Activated gamma-delta T cell (primary cell): Measurements from ENCODE around the gene ONECUT3.

Source experiments
- DNase-seq: peaks from one replicate; lab custom pipeline; 2025; lab: John Stamatoyannopoulos, UW

ONECUT3 gene

DNA sequence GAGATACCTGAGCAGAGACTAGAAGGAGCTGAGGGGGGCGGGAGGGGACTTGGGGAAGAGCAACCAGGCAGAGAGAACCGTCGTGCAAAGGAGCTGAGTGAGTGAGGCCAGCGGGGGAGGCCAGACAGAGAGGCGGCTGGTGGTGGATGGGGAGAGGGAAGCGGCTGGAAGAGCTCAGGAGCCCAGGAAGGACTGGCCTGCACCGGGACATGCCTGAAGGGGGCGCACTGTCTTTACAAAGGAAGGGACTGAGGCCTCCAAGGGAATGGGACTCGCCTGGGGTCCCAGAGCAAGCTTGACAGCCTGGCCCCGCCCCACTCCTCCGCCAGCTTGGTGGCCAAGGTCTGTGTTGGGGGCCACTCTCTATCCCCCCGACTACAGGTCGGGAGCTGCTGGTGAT is 14.9 kb downstream of the ONECUT3 start:
- no peak for DNase-seq

DNA sequence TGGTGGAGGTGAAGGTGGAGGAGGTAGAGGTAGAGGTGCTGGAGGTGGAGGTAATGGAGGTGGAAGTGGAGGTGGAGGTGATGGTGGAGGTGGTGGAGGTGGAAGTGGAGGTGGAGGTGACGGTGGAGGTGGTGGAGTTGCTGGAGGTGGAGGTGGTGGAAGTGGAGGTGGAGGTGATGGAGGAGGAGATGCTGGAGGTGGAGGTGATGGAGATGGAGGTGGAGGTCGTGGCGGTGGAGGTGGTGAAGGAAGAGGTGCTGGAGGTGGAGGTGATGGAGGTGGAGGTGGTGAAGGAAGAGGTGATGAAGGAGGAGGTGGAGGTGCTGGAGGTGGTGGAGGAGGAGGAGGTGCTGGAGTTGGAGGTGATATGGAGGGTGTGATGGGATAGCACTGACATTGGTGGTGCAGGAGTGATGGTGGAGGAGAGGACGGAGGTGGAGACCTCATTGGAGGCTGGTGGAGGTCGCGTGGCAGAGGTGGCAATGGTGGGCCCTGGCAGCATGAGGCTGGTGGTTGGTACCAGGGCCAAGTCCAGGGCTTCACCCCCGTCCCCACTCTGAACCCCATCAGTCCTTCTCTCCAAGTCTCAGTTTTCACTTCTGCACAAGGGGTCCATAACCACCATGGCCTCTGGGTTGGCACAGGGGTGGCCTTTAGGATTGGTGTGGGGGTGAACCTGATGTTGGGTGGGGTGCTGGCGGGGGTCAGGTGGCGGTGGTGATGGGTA is 15.8 kb downstream of the ONECUT3 start:
- DNase-seq: no peak

DNA sequence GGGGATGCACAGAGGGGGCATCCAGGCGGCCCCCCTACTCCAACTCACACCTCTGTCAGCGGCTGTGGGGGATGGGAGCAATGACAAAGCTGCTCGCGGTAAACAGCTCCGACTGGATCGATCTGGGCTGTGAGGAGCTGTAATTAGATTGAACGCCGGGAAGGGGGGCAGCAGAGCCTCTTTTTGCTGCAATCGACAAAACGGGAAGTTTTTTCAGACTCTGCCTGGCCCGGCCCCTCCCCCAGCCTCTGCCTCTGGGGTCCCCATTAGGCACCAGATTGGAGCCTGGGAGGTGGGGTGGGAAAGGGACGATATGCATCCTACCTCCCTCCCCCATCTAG is 16.3 kb downstream of the ONECUT3 start:
- DNase-seq: no peak

DNA sequence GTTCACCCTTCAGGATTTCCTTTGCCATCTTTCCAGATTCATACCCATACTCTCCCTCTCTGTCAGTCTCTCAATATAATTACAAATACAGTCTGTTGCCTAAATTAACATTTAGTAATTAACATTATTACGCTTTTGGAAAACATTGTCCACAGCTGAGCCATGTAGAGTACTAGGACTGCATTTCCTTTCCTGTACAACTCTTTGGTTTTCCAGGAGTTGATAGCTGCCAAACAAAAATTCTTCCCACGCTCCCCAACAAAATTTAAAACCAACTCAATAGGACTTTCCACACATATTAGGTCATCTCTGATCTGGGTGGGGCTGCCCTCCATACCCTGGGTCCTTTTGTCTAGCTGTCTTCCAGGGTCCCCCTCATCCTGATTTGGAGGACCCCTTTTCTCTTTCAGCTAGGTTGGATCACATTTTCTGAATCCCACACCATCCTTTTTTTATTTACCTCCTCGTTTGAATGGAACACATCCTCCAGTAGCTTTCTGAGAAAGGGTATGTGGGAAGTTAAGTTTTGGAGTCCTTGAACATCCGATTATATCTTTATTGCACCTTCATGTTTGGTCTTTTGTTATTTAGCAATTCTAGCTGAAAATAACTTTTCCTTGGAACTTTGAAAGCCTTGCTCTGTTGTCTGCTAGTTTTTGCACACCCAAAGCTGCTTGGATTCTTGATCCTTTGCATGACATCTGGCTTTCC is 17.7 kb downstream of the ONECUT3 start:
- DNase-seq: no peak

DNA sequence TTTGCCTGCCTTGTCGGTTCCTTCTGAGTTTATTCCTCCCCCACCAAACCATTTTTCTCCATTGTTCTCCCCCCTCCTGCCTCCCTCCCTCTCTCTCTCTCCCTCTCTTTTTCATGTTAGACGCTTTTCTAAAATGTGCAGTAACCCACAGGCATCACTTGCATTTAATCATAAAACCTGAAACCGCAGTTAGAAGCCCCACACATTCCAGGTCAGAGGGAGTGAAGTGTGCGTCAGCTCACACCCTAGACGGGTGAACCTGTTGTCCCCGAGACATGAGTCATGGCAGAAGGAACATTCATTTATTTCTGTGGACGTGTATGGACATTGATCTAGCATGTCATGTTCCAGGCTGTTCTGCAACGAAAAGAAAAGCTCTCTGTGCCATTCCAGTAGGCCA is 19.9 kb downstream of the ONECUT3 start:
- DNase-seq: no peak

DNA sequence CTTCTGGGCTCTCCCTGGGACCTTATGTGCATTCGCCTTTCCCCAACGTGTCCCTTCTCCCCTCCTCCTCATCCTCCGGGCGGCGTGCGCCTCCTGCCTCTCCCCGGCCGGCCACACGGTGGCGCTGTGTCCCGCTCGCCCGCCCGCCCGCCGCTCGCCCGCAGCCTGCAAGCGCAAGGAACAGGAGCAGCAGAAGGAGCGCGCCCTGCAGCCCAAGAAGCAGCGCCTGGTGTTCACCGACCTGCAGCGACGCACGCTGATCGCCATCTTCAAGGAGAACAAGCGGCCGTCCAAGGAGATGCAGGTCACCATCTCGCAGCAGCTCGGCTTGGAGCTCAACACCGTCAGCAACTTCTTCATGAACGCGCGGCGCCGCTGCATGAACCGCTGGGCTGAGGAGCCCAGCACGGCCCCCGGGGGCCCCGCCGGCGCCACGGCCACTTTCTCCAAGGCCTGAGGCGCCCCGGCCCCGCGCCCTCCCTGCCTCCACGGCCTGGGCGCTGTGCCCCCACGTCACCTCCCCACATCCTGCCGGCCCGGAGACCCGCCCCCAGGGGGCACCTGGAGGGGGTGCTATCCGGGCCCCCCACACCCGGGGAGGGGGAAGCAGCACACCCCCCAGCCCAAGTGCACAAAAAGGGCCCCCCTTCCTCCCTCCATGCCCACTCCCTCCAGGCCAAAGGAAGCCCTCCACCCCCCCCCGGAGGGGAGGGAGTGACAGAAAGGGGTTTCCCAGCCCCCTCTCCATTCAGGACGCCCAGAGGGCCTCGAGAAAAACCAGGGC is 21.9 kb downstream of the ONECUT3 start:
- DNase-seq: no peak

DNA sequence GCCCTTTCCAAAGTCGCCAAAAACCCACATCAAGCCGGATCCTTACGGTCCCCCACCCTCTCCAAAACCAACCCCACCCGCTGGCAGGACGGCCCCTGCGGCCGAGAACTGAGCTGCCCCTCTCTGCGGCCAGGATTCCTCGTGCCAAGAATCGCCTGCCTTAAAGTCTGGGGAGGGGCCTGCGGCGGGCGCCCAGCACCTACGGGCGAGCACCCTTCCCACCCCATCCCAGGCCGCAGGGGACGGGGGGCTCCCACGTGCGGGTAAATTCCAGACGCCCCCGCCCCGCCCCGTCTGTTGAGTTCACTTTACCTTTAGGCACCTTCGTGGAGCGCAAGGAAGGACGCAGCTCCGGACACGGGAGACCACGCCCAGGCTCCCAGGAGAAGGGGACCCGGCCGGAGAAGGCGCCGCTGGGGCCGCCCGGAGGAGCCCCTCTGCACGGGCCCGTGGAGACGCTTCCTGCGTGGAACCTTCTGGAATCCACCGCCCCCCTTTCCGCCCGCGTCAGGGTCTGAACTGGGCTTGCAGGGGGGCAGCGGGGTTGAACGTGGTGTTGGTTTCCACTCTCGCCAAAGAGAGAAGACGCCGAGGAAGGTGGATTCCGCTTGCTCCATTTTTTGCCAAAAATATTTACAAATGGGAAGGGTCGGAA is 22.8 kb downstream of the ONECUT3 start:
- no peak for DNase-seq

DNA sequence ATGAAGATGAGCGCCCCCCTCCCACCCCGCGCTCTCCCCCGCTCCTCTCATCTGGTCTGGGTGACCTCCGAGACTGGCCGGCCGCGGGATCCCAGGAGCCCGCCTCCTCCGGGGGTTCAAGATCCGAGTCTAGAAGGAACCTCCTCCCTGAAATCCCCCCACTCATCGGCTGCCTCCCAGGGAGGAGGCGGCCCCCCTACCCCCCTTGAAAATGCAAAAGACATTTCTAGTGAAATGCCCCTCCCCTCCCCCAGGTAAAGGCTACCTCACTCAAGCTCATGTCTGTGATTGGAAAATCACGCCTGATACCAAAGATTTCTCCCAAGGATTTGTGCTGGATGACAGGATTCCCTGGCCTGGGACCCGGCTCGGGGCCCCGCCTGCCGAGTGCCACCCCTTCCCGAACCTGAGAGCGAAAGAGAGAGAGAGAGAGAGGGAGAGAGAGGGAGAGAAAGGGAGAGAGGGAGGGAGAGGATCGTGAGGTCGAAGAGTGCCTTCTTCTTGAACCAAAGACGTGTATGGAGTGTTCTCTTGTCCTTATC is 23.4 kb downstream of the ONECUT3 start:
- no peak for DNase-seq

DNA sequence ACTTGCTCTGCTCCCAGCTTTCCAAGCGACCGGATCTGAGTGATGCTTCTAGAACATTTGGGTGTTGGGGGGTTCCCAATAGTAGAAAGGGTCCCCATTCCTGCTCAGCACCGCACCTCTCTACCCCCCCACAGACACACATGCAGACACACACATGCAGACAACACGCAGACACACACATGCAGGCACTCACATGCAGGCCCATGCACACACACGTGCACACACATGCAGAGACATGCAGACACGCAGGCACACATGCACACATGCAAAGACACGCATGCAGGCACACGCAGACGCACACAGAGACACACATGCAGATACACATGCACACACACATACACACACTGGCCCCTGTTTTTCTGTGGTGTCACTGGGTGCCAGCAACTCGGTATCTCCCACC is 23.8 kb downstream of the ONECUT3 start:
- no peak for DNase-seq

DNA sequence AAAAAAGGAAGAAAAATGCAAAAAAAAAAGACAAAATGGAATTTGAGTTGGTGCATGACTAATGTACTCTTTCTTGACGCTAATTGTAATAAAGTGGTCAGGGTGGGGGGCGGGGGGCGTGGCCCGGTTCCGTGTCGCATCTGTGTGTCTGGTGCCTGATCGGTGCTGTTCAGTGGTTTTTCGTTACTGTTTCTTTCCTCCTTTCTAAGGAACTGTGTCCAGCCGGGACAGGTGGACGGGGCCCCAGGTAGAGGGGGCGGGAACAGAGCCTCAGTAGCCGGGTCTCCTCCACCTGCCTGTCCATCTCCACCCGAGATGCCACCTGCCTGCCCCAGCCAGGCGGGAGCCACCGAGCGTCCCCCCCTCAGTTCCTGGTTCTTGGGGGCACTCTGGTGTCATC is 26.3 kb downstream of the ONECUT3 start:
- DNase-seq: no peak

DNA sequence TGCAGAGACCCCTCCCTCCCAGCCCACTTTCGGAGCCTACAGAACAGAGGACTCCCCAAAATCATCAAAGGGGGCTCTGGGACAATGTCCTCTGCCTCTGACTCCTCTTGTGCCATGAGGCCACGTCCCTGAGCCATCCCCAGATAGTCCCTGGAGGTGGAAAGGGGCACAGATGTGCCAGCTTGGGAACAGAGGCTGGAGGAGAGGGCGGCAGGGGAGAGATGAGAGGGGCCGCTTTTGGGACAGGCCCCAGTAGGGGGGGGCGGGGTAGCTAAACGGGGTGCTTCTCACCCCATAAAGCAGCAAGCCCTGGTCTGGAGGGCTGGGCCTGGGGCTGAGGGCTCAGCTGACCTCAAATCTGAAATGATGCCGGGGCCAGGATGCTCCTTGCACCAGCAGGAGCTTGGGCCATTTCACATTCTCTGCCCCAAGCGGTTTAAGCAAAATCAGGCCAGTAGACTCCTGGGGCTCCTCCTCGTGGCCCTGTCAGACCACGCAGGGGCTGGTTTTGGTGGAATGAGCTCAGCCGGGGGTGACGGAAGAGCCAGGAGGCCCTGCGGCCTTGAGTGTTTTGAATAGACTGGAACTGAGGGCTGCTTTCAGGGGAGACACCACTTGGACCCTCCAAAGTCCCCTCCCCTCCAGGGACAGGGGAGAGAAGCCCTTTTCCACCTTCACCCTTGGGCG is 27.1 kb downstream of the ONECUT3 start:
- DNase-seq: no peak

DNA sequence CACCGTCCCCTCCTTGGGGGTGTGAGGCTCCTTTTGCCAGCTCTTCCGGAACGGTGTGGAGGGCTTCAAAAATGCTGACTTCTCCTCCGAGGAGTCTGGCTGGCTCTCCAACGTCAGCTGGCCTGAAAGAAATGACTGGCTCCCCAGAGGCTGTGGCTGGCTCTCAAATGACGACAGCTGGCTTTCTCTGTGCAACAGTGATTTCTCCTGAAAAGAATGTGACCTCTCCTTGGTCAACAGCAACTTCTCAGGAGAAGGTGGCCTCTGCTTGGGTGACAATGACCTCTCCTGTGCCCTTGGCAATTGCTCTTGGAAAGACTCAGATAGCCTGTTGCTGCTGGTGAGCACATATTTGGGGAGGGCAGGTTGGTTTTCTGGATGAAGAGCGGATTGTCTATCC is 29.2 kb downstream of the ONECUT3 start:
- no peak for DNase-seq

DNA sequence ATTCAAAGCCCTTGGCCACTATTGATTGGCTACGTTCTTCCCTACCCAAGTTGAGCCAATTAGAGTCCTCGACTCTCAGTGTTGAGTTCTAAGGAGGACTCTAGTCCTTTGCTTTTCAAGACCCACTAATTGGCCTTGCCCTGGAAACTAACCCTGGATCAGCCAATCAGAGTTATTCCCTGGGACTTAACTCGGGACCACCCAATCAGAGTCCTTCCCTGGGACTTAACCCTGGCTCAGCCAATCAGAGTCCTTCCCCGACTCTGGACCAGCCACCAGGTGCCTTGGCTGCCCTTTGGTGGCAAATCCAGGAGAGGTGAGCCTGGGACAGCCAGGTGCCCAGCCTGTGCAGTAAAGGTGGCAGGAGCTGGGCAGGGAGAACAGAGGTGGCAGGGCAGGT is 30.0 kb downstream of the ONECUT3 start:
- no peak for DNase-seq

DNA sequence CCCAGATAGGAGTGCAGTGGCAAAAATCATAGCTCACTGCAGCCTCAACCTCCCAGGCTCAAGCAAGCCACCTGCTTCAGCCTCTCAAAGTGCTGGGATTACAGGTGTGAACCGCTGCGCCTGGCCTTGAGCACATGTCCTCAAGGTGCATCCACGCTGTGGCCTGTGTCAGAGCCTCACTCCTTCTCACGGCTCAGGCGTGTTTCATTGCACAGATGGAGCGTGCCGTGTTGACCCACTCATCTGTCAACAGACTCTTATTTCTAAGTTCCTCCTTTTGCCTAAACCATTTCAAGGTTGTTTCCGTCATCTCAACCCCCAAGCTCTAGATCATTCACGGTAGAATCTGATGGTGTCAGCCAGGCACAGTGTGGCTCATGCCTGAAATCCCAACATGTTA is 30.6 kb downstream of the ONECUT3 start:
- no peak for DNase-seq

DNA sequence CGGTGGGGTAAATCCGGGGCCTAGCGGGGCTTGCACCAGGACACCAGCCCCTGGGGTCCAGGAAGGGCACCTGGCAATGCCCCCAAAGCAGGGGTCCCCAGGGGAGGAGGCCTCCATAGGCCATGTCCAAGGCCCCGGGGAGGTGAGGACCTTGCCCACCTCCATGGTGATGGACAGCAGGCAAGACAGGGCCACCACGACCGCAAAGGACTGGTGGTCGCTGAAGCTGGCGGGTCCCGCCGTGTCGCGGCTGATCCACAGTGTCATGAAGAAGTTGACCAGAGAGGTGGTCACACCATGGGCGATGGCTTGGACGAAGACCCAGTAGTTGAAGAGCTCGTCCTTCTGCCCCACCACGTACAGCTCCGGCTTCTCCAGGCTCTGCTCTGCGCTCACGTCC is 32.0 kb downstream of the ONECUT3 start:
- DNase-seq: no peak

DNA sequence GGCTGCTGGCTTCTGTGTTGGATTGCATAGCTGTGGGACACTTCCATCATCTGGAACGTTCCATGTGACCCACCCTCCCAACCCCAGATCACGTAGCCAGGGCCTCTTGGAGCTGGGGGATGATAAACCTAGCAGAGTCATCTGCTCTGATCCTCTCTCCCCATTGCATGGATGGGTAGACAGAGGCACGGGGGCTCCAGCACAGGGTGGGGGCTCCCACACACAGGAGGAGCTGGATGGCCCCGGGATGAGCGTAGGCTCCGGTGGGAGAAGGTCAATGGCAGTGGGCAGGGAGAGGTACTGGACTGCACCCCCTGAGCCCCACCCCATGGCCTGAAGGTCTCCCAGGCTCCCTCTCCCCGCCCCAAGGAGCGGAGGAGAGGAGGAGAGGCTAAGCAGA is 33.4 kb downstream of the ONECUT3 start:
- DNase-seq: no peak

DNA sequence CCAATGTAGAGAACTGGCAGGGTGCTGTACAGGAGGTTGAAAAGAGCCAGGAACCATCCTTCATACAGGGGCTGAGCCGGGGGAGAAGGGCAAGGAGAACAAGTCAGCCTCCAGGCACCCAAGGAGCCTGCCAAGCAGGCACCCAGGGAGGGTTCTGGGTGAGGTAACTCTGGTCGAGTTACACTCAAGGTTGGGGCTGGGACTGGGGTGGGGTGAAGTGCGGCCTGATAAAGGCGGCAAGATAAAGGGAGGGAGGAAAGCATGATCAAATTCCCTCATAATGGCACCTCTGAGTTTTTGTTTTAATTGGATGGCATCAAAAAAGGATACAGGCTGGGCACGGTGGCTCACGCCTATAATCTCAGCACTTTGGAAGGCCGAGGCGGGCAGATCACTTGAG is 33.8 kb downstream of the ONECUT3 start:
- DNase-seq: no peak

DNA sequence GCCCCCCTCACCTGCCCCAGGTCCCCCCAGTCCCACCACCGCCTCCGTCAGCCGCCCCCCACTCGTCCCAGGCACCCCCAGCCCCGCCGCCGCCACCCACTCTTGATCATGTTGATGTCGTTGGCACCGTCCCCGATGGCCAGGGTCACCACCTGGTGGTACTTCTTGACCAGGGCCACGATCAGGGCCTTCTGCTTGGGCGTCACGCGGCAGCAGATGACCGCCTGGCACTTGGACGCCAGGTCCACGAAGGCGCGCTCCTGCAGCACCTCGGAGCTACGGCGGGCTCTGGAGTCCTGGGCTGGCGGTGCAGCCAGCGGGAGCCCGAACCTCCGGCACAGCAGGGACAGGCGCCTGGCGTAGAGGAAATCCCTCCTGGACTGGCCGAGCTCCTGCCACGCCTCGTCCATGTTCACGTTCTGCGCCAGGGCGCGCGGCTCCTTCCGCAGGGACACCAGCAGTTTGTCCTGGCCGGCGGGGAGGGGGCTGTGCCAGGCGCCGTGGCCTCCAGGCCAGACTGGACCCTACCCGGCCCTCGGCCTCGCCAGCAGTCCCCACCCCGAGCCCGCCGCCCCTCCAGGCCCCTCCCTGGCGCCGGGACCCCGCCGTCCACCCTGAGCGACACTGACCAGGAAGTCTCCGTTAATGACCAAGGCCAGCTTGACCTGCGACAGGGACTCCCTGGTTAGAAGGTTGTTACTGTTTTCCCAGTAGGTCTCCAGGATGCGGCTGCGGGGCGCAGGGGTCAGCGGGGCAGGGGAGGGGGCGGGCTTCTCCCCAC is 36.1 kb downstream of the ONECUT3 start:
- no peak for DNase-seq

DNA sequence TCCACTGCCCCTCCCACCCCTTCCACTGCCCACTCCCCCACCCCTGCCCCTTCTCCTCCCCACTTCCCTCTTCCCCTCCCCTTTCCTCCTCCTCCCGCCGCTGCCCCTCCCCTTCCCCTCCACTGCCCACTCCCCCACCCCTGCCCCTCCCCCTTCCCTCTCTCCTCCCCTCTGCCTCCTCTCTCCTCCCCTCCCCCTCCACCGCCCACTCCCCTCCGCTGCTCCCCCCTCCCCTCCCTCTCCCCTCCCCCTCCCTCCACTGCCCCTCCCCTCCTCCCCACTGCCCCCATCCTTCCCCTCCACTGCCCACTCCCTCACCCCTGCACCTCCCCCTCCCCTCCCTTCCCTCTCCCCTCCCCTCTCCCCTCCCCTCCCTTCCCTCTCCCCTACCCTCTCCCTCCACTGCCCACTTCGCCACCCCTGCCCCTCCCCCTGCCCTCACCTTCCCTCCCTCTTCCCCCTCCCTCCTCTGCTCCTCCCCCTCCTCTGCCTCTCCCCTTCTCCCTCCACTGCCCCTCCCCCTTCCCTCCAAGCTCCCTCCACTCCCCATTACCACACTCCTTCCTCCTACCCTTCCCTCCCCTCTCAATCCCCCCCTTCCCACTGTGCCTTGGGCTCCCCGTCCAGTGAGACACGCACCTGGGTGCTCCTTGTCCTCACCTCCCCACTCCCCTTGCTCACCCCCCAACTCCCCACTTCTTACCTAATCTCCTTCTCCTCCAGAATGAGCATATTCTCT is 36.9 kb downstream of the ONECUT3 start:
- DNase-seq: no peak

DNA sequence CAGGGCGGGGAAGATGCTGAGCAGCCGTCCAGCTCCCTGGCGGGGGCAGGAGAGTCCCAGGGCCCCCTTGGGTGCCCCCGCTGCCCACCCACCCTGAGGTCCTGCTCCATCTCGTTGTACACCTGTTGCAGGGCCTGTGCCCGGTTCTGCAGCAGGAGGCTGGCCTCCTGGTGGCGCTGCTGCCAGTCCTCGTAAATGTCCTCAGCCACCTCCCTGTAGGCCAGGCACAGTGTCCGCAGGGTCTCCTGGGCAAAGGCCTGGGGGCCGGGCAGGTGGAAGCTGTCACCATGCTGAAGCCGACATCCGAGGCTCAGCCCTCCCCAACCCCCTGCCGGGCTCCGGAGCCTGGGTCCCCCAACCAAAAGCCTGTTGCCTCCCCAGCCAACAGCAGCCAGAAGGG is 38.6 kb downstream of the ONECUT3 start:
- no peak for DNase-seq
